Spleen (tissue), 11 donors: ENCODE data around the gene IL17RB. TPM values are rescaled to one million over a fixed set of nuclear protein-coding genes. Genes with fewer than 3 reads are reported as not detected.

Source experiments
- DNase-seq: peaks from one replicate; pipeline ENCODE4 v3.0.0-alpha.2; 2020
- H3K27ac ChIP-seq, 8 donors: fragments of 200-600 bp; sonication (generic) in 7 of 8; 1 replicate in 4 of 8; 2 replicates in 4 of 8; pipeline versions ENCODE4 v1.5.0 to v1.8.0; 2016 to 2021; ENCODE audit warnings: inconsistent platforms in 4 of 8, mild to moderate bottlenecking in 4 of 8, moderate library complexity in 1 of 8
- H3K27me3 ChIP-seq, 7 donors: fragments of 200-600 bp; sonication (generic) in 6 of 7; replicated peaks in 1 of 7; 1 replicate in 4 of 7; 2 replicates in 3 of 7; pipeline versions ENCODE4 v1.5.0 to v1.8.0; 2016 to 2021; ENCODE audit warnings: inconsistent platforms in 3 of 7, mild to moderate bottlenecking in 1 of 7
- H3K36me3 ChIP-seq, 6 donors: fragments of 200-600 bp; sonication (generic) in 5 of 6; 1 replicate in 4 of 6; 2 replicates in 2 of 6; pipeline versions ENCODE4 v1.5.0 to v1.8.0; 2016 to 2021; ENCODE audit warnings: inconsistent platforms in 2 of 6
- H3K4me1 ChIP-seq, 6 donors: fragments of 200-600 bp; sonication (generic) in 5 of 6; 1 replicate in 3 of 6; 2 replicates in 3 of 6; pipeline versions ENCODE4 v1.5.0 to v1.8.0; 2016 to 2021; ENCODE audit warnings: inconsistent platforms in 3 of 6
- H3K4me3 ChIP-seq, 8 donors: fragments of 200-600 bp; sonication (generic) in 7 of 8; 1 replicate in 4 of 8; 2 replicates in 4 of 8; pipeline versions ENCODE4 v1.5.0 to v1.8.0; 2016 to 2021; ENCODE audit warnings: inconsistent platforms in 4 of 8, mild to moderate bottlenecking in 4 of 8, moderate library complexity in 2 of 8
- H3K9me3 ChIP-seq, 8 donors: fragments of 200-600 bp; sonication (generic) in 7 of 8; 1 replicate in 4 of 8; 2 replicates in 4 of 8; pipeline versions ENCODE4 v1.5.0 to v1.8.0; 2016 to 2021; ENCODE audit warnings: inconsistent platforms in 4 of 8
- POLR2A ChIP-seq, 3 donors: fragments of 450-650 bp; IDR thresholded peaks; one replicate each; pipeline ENCODE4 v1.5.1; 2017; ENCODE audit warnings: antibody characterized with exemption in 3 of 3, mild to moderate bottlenecking in 1 of 3
- POLR2AphosphoS5 ChIP-seq, 3 donors: sonication (generic); formaldehyde crosslinking; IDR thresholded peaks; one replicate each; pipeline ENCODE4 v1.5.1; 2017; ENCODE audit warnings: antibody characterized with exemption in 3 of 3
- WGBS, 5 donors: extraction: QIAGEN DNeasy Blood & Tissue Kit in 3 of 5; methylation state at CpG; one replicate each; pipeline versions ENCODE4 v1.1.5 to v1.1.7; 2013 to 2018; 5-methylcytosine and 5-hydroxymethylcytosine counted together
- intact Hi-C: fragments of 100-400 bp; cut with DNase I; formaldehyde crosslinking; loops from one replicate; pipeline ENCODE4 v1.15.0; 2023; ENCODE audit warnings: low total_unique reads
- polyA plus RNA-seq, 3 donors: library from polyadenylated mRNA; stranded (reverse); fragments of 200-250 nt; gene quantifications; one replicate each; pipeline ENCODE4 v1.2.1, GENCODE V29; 2013
- total RNA-seq, 7 donors: library from RNA; depleted of rRNA in 3 of 7; stranded (reverse); fragments of >200 nt in 3 of 7; fragmentation: NEBNext Ultra II Directional in 4 of 7; extraction: Animal tissue kit (Norgen Biotek cat#: 25700) in 4 of 7; gene quantifications; one replicate each; pipeline versions ENCODE4 v1.1.0 to v1.2.1, GENCODE V29; 2016 to 2021
- TF ChIP-seq, protein P1 (sequence below), 11 experiments: fragments of 200-600 bp in 7 of 11; fragments of 450-650 bp in 4 of 11; sonication (generic) in 4 of 11; IDR thresholded peaks in 8 of 11; conservative IDR thresholded peaks in 3 of 11; 1 replicate in 7 of 11; 2 replicates in 4 of 11; pipeline versions ENCODE4 v1.4.0 to v1.8.0; 2016 to 2021; ENCODE audit warnings: antibody characterized with exemption in 11 of 11, inconsistent platforms in 4 of 11, mild to moderate bottlenecking in 1 of 11
- donor health status: healthy with polysubstance abuse.
- donor health status: DM: no; HTN: no; CAD: no; lungs with moderate emphysema.
- donor health status: DM: no; HTN: no; CAD: no.
- donor health status: Bipolar disorder and iron deficiency.
- donor health status: healthy.
- donor health status: DM: no; HTN: no; CAD: no.
- donor health status: DM: yes; HTN: yes; CAD: no.

IL17RB gene
- total and polyA plus RNA-seq, 10 donors: 0.13 to 0.59 (median 0.26) TPM; not detected in 2

DNA sequence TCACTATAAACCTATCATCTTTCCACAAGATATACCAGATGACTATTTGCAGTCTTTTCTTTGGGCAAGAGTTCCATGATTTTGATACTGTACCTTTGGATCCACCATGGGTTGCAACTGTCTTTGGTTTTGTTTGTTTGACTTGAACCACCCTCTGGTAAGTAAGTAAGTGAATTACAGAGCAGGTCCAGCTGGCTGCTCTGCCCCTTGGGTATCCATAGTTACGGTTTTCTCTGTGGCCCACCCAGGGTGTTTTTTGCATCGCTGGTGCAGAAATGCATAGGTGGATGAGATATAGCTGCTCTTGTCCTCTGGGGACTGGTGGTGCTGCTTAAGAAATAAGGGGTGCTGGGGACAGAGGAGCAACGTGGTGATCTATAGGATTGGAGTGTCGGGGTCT lies 33.9 kb upstream of the IL17RB start:
- peaks cover 0 to 52% (median 0%) of the 10 kb centered on the region in 6 donors for H3K36me3 ChIP-seq
- intact Hi-C loops: no loop called here
- no peaks in the 10 kb centered on the region for H3K4me1 ChIP-seq
- no peaks in the 10 kb centered on the region for H3K9me3 ChIP-seq
- no peak overlapping the region for H3K4me3 ChIP-seq
- 72 to 79% (median 77%) methylated on average over 4 of the region's 4 CpGs for WGBS, 5 donors
- no peak for TF ChIP-seq POLR2AphosphoS5 (IDR thresholded peaks at IDR 0.05)
- TF ChIP-seq, protein P1, sequence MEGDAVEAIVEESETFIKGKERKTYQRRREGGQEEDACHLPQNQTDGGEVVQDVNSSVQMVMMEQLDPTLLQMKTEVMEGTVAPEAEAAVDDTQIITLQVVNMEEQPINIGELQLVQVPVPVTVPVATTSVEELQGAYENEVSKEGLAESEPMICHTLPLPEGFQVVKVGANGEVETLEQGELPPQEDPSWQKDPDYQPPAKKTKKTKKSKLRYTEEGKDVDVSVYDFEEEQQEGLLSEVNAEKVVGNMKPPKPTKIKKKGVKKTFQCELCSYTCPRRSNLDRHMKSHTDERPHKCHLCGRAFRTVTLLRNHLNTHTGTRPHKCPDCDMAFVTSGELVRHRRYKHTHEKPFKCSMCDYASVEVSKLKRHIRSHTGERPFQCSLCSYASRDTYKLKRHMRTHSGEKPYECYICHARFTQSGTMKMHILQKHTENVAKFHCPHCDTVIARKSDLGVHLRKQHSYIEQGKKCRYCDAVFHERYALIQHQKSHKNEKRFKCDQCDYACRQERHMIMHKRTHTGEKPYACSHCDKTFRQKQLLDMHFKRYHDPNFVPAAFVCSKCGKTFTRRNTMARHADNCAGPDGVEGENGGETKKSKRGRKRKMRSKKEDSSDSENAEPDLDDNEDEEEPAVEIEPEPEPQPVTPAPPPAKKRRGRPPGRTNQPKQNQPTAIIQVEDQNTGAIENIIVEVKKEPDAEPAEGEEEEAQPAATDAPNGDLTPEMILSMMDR (IDR thresholded peaks at IDR 0.05 in 8 of 11, conservative IDR thresholded peaks at IDR 0.05 in 3 of 11): peak in 1 of 11 experiments; percentile 10
- H3K27me3 ChIP-seq: peaks cover 0 to 4% (median 0%) of the 10 kb centered on the region in 7 donors
- no peak for DNase-seq
- no peak overlapping the region for H3K27ac ChIP-seq

DNA sequence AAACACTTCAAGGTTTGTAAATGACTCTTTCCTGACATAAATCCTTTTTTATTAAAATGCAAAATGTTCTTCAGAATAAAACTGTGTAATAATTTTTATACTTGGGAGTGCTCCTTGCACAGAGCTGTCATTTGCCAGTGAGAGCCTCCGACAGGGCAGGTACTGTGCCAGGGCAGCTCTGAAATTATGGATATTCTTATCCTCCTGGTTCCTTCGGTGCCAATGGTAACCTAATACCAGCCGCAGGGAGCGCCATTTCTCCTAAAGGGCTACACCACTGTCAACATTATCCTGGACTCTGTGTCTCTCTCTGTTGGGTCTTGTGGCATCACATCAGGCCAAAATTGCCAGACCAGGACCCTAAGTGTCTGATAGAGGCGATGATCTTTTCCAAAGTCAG lies 33.1 kb upstream of the IL17RB start:
- Histone ChIP-seq H3K4me3 (no peak overlapping the region), H3K9me3 (no peaks in the 10 kb centered on the region), H3K36me3 (peaks cover 0 to 58% (median 0%) of the 10 kb centered on the region in 6 donors), H3K4me1 (no peaks in the 10 kb centered on the region), H3K27ac (no peak overlapping the region), H3K27me3 (peaks cover 0 to 12% (median 0%) of the 10 kb centered on the region in 7 donors)
- DNase-seq: no peak
- WGBS, 5 donors: 92 to 99% (median 94%) methylated on average over 5 of the region's 5 CpGs
- TF ChIP-seq, protein P1 (IDR thresholded peaks at IDR 0.05 in 8 of 11, conservative IDR thresholded peaks at IDR 0.05 in 3 of 11): no peak
- TF ChIP-seq POLR2AphosphoS5 (IDR thresholded peaks at IDR 0.05): no peak
- no peak for TF ChIP-seq POLR2A (IDR thresholded peaks at IDR 0.05)
- intact Hi-C loops: no loop called here

DNA sequence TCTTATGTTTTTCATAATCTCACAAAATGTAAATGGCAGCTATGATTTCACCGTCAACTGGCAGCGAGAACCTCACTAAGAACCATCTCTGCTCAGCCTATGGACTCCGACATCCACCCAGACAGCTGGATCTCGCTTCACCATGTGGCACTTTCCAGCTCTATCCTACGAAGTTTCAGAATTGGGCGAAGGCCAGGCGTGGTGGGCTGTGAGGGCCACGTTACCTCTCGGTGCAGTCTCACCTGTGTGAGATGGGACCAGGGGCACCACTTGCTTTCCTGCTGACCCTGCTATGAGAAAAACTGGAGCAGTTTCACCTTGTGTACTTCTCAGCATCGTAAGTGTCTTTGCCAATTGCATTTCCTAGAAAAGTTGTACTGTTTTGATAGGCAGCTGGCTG lies 32.5 kb upstream of the IL17RB start:
- no peak overlapping the region for H3K27ac ChIP-seq
- no peaks in the 10 kb centered on the region for H3K9me3 ChIP-seq
- peaks cover 0 to 58% (median 0%) of the 10 kb centered on the region in 6 donors for H3K36me3 ChIP-seq
- TF ChIP-seq POLR2A (IDR thresholded peaks at IDR 0.05) (no peak), POLR2AphosphoS5 (IDR thresholded peaks at IDR 0.05) (no peak)
- TF ChIP-seq, protein P1 (IDR thresholded peaks at IDR 0.05 in 8 of 11, conservative IDR thresholded peaks at IDR 0.05 in 3 of 11): no peak
- H3K4me3 ChIP-seq: no peak overlapping the region
- no peak for DNase-seq
- 85 to 94% (median 89%) methylated on average over 10 of the region's 10 CpGs for WGBS, 5 donors
- peaks cover 0 to 19% (median 0%) of the 10 kb centered on the region in 7 donors for H3K27me3 ChIP-seq
- intact Hi-C loops: no loop called here
- no peaks in the 10 kb centered on the region for H3K4me1 ChIP-seq

DNA sequence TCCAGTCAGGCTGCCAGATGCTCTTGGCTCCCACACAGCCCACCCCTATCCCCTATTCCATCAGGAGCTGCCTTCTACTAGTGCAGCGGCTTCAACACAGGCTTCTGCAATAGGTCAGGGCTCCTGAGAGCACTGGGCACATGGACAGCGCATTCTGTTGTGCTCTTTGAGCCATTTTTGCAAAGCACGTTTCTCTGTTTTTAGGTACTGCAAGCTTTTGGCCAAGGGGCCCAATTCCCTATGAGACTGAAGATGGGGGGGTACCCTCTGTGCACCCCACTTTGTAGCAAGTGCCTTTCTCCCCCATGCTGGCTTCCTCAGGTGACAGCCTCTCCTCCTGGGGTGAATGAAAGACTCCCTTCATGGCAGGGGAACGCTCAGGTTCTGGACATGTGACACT lies 31.3 kb upstream of the IL17RB start:
- DNase-seq: no peak
- TF ChIP-seq POLR2AphosphoS5 (IDR thresholded peaks at IDR 0.05) (no peak), POLR2A (IDR thresholded peaks at IDR 0.05) (no peak)
- TF ChIP-seq, protein P1 (IDR thresholded peaks at IDR 0.05 in 8 of 11, conservative IDR thresholded peaks at IDR 0.05 in 3 of 11): no peak
- Histone ChIP-seq H3K4me1 (no peaks in the 10 kb centered on the region), H3K4me3 (no peak overlapping the region), H3K9me3 (no peaks in the 10 kb centered on the region), H3K27ac (no peak overlapping the region), H3K36me3 (peaks cover 0 to 63% (median 0%) of the 10 kb centered on the region in 6 donors), H3K27me3 (peaks cover 0 to 26% (median 0%) of the 10 kb centered on the region in 7 donors)
- intact Hi-C loops: no loop called here
- WGBS, 5 donors: 78 to 96% (median 94%) methylated on average over 4 of the region's 4 CpGs
